HG03575 (cell line): ENCODE results near the gene LRMDA.

Experiments used
- ATAC-seq: cut with Tn5 transposase; IDR thresholded peaks from one replicate; pipeline ENCODE4 v1.9.1; 2021; ENCODE audit not compliant: unreplicated experiment, insufficient number of reproducible peaks, low FRiP score; ENCODE audit errors: extremely low read depth

LRMDA gene

DNA sequence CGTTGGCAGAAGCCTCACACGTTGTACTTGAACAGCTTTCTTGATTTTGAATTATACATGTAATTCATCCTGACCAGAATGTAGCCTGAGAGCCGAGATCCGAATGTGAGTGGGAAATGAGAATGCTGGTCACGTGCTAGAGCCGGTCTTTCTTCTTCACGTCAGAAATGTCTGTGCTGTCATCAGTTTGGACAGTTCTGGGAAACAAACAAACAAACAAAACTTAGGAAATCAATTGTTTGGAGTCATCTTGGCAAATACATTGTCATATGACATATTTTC lies 729.8 kb downstream of the LRMDA start:
- ATAC-seq, result no peak

DNA sequence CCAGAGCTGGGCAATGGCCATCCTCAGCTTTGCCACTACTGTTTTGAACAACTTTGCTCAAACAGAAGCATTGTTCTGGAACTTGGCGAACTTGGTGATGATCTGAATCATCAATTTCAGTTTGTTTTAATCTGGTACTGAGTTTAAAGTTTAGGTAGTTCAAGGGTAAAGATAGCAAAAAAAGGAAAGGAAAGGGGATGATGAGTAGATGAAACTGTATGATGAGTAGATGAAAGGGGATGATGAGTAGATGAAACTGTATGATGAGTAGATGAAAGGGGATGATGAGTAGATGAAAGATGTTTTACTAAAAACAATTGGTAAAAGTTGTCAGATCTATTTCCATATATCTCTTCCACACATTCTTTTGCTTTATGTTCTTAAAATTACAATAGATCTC lies 737.0 kb downstream of the LRMDA start:
- no peak for ATAC-seq

DNA sequence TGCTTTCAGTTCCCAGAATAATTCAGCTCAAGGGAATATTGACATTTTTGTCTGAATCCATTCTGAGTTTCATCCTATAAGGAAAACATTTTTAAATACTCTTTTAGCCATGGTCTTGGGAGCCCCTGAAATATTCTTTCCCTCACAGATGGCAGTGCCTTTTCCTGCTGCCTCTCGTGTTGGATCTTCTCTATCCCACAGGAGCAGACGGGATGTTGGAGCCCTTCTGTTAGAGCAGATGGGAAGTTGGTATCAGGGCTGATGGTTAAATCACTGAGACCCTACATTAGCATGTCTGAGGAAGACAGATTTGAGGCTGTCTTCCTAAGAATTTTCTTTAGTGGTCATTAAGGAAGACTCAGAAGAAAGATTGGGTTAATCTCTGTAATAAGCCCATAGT lies 737.8 kb downstream of the LRMDA start:
- ATAC-seq, result no peak

DNA sequence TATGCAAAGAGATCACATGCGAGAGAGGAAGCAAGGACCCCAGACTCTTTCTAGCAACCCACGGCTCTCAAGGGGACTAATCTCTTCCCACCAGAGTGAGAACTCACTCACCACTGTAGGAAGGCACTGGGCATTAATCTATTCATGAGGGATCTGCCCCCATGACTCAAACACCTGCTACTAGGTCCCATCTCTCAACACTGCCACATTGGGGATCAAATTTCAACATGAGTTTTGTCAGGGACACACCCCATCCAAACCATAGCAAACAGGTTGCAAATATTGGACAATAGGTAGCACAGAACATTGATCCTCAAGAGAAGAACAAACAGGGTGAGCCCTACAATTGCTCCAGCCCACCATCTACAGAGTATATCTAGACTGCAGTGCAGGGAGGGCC lies 740.6 kb downstream of the LRMDA start:
- ATAC-seq, result no peak

DNA sequence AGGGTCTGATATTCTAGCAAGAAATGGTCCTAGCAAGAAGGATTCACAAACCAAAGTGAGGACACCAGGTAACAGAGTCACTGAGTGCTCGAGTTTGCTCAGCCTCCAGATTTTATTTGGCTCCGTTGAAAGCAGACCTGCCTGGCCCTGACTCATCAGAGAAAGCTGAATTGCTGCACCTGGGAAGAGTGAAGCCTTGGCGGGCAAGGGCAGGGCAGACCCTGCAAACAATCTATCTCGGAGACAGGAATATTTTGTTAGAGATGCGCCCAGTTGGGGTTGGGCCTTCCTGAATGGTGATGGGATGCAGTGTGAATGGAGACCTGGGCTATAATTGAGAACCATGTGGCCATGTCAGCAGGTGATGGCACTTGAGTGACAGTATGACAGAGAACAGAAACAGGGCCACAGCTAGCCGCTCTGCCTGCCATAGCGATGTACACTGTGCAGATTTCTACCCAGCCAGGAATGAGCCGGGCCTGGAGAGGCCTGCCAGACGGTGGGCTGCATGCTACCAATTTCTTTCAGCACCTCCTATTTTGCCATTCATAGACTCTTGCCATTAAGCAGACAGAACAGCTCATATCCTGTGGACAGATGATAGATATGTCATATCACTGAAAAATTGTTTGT lies 744.2 kb downstream of the LRMDA start:
- ATAC-seq, result no peak

DNA sequence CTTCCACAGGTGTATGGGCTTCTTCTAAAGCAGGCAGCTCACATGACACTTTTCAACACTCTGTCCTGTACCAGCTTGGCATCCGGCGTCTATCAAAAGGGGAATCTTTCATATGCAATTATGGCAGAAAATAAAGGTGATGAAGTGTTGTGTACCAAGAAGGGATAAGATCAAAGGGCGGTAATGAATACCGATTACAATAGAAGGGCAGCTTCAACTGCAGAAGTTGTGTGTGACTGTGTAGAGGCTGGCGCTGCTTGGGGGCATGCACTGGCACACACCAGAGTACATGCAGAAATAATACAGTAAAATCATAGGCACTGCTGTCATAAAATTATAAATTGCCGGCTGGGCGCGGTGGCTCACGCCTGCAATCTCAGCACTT lies 744.7 kb downstream of the LRMDA start:
- ATAC-seq, result no peak

DNA sequence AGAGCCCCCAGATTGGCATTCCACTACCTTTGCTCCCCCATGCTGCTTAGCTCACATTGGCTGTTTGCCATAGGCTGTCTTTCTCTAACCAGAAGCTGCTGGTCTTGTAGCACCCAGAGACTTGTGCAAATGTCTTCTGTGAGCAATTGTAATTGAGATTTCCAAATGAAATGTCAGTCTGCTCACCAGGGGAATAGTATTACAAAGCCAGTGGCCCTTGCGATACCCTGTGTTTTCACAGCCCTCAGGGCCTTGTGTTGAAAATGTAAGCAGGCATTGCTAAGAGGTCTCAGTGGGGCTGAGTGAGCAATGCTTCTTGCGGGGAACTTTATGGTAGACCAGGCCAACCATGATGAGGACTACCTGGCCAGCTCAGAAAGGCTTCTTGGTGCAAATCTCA lies 746.5 kb downstream of the LRMDA start:
- ATAC-seq, result no peak

DNA sequence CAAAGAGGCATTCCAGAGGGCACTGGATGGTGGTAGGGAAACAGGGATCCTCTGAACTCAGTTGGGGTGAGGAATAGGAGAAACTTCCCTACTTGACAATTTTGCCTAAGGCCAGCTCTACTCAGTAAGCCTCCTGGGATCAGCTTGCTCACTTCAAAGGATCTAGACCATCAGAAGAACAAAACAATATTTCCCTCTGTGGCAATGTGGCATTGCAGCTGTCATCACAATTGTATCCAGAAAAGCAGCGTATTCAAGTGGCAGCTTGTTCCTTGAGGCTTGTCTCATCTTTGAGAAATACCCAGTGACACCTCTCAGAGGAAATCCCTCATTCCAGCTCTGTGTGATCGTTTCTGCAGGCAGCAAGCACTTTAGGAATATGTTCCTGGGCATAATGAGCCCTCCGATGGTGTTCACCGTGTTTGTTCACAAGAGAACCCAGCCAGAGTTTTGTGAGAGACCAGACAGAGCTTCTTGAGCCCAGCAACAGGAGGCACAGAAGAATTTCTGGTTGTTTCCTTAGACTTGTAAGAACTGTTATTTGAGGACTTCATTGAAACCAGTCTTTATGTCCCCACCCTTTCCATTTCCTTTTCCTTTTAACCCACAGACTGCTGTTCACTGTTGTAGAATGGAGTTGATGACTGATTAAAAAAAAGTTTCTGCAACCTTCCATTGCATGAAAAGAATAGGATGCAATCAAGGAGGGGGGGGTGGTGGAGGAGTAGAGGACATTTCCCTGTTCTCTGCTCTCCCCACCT lies 747.3 kb downstream of the LRMDA start:
- ATAC-seq, result no peak

DNA sequence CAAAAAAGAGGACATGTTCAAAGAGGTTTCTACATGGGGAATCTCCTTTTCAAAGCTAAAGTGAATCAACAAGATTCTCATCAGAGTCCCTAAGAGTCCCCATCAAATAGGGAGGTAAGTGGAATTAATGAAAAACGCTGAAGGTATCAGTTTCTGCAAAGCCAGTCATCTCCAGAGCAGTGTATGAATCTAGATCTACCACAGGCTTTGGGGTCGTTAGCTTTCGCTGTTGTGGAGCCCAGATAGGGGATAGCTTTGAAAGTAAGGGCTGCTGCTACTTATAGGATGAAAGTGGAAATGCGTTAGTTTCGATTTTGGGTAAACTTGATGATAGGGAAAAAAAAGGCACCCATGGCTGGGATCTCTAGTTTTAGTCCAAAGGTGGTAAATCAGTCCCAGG lies 748.4 kb downstream of the LRMDA start:
- ATAC-seq, result no peak

DNA sequence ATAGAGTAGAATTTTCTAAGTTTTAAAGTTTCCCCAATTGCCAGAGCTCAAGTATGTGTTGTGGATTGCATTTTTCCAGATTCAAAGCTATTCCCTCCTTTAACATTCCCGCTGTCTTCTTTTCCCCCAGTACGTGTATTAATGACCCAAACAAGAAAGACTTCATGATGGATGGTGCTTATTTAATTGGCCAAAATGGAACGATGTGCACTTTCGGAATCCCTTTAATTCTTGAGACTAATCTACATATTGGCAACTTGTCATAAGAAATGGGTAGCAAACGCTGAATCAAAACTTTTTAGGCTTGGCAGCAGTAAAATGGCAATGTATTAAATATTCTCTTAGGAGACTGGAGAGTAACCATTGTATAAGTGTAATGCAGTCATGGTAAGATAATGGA lies 753.2 kb downstream of the LRMDA start:
- no peak for ATAC-seq

DNA sequence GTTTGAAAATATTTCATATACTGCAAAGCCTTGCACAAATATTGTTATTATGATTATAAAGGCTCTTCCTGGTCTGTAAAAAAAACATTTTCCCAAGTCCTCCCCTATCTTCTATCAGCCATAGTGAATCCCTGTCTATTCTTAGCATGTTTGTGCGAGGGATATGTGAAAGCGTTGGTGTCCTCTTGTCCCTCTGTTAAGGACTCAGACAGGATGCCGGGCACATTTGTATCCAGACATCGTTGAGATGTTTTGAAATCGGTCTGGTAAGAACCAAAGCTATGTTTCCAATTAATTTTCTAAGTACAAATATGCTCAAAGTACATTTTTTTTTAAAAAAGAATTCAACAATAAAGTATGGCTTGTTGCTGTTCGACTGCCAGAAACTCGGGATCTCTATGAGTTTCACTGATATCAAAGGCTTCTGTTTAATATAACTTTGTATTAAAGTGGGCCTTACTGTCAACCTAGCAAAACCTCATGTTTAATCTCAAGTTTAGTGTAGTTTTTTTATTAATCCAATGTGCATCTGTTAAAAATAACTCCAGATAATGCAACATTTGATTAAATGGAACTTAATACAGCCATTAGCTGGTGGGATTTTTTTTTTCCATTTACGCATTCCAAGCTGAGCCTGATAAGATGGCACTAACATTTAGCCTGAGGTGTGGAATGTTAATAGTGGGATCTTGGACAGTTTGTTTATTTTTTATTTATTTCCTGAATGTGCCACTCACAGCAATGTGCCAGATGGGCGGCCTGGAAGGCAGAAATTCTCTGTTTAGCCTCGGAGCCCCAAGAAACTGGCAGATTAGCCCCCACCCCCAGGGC lies 754.3 kb downstream of the LRMDA start:
- ATAC-seq, result no peak

DNA sequence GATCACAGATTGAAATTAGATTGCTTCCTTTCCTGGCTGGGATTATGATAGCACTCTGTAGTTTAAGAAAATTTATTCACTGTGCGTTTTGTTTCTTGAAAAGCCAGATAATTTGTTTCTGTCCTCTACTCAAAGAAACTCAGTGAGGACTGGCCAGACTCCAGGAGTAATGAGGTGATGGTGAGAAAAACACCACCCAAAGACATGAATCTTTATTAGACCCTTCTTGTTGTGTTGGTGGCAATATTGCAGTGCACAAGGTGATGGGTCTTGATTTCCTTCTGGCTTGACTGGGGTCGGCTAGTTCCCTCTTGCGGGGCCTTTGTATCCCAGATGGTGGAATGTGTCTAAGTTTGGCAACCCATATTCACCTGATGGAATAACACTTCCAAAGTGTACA lies 756.8 kb downstream of the LRMDA start:
- no peak for ATAC-seq

DNA sequence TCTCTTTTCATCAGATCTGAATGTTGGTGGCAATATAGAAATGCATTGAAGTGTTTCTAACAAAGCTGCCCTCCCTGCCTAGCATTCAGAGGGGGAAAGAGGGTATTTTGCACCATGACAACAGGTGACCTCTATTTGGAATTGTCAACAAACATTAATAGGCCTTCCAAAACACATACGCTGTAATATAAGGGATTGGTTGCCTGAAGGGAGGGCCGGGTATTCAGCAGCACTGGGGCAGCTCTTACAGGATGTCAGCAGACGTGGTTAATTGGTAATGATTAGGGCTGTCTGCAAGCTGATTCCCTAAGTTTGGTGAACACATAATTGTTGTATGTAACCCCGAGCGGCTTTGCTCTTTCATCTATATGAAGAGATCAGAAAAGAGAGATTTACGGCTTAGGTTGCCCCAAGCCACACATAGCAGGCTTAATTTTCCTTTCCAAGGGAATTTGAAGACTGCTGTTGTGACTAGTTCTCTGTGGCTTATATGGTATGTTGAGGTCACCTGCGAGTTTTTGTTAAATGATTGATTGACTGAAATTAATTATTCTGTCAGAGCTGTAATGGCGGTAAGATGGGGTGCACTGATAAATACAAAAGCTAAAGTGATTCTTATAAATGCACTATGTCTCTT lies 759.3 kb downstream of the LRMDA start:
- no peak for ATAC-seq

DNA sequence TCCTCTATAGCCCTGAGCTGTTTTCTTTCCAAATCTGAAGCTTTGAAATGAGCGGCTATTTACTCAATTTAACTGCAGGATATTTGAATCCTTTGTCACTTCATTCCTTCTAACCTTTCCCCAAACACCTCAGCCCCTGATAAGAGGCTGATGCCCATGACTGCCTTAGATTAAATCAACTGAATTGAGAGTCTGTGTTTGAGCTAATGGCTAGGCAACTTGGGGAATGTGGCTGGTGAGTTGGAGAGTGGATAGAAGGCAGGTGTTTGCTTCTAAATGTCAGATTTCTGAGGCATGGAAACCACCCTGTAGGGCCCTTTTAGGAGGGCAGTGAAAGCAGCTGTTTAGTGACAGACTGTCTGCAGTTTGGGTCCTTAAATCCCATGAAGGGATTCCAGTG lies 759.9 kb downstream of the LRMDA start:
- no peak for ATAC-seq

DNA sequence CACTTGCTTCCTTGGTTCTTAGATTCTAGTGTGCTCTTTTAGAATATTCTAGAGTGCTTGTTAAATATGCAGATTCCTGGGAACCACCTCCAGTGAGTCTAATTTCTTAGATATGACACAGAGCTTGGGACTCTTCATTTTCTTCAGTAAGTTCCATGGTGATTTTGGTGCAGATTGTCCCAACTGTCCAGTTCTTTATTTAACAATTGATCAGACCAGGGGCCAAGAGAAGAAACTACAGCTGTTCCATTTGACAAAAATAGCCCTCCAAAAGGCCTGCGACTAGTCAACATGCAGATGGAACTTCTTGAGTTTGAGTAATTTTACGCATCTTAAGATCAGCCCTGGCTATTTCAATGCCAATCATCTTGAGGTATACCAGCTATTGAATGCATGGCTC lies 760.7 kb downstream of the LRMDA start:
- no peak for ATAC-seq

DNA sequence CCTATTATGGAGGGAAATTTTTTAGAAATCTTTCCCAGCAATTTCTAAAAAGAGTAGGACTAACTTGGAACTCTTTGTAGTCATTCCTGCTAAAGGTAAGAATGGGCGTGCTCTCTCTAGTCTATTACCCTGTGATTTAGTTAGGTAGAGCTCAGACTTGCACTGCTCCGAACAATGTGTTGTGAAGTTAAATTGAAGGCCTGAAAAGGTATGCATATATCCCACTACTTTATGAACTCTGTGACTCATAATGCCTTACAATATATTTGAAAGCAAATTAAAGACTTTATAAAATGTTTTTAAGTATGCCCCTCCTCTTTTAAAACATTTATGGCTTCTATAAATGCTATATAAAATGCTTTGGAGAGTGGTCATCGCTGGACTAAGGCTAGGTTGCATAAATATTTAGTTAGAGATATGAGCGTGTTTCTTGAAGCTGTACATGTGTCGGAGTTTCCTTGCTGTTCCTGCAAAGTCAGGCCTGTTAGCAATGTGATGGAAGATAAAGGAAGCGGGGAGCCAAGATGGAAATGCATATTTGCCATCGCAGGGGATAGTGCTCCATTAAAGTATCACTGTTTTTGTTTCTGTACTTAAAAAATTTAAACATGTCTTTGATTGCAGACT lies 761.4 kb downstream of the LRMDA start:
- no peak for ATAC-seq

DNA sequence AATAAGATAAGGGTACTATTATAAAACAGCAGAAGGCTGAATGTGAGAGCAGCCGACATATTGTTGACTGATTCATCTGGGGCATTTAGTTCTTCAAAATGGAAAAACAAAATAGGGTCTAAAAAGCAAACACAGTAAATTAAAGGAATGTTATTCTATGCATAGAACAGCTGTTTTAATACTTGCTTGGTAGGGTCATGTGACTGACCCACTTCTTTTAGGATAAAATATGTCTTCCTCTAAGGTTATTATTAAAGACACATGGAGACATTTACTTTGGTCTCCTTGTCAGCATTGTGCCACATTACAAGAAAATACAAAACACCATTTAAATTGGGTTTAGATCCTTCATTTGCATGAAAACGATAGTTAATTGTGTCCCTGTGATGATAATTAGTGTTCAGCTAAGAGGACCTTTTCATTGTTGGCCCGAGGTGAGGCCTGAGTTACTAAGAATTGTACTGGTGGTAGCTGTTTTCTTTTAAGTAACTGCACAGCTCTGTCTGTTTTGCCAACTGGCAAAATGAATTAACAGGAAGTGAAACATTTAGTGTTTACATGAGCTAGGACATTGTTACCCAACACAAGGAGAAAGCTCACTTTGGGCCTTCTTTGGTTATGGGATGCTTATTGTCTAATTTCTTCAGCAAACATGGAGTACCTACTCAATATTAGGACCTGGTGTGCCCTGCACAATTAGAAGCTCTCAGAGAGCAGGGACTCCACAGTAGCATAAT lies 764.4 kb downstream of the LRMDA start:
- no peak for ATAC-seq

DNA sequence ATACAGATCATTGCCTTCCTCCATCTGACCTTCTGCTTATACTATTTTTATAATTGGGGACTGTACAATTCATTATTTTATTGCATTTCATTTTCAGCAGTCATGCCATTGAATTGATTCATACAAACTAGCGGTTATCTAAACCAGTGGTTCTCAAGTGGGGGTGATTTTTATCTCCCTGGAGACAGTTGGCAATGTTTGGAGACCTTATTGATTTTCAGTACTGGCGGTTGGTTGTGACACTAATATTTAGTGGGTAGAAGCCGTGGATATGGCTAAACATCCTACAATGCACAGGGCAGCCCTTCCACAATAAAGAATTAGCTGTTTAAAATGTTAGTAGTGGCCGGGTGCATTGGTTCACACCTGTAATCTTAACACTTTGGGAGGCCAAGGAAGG lies 765.9 kb downstream of the LRMDA start:
- no peak for ATAC-seq
